Pulmonary artery endothelial cell (primary cell): Measurements from ENCODE around the gene PDZRN4. TPM values are rescaled to one million over a fixed set of nuclear protein-coding genes. Genes with fewer than 3 reads are reported as not detected.
"Not testable (repeated sequence)": the region's sequence is repeated elsewhere in the genome, so short reads cannot be mapped to it uniquely, and the experiment has no call there.

Source experiments
- DNase-seq: peaks from one replicate; pipeline ENCODE4 v3.0.0-alpha.2; 2011; ENCODE audit warnings: low read depth, low spot score
- total RNA-seq: library from RNA; depleted of rRNA; stranded (reverse); fragments of >200 nt; gene quantifications from 2 replicates; pipeline ENCODE4 v1.2.3, GENCODE V29; 2014

PDZRN4 gene
- not detected in 2 replicates for total RNA-seq

- no peak for DNase-seq
Measured at GRCh38 chr12:41188058-41188840, at the start of gene PDZRN4. Gene PDZRN4, plus strand, starts transcription at chr12:41188320.

- DNase-seq: no peak
Measured at GRCh38 chr12:41140117-41140516, 48.0 kb upstream of the PDZRN4 start.

GRCh38 chr12:41141104-41141503 is 47.0 kb upstream of the PDZRN4 start:
- DNase-seq: no peak

- DNase-seq: no peak
Measured at GRCh38 chr12:41142376-41142775, 45.7 kb upstream of the PDZRN4 start.

- no peak for DNase-seq
Measured at GRCh38 chr12:41151793-41152192, 36.3 kb upstream of the PDZRN4 start.

GRCh38 chr12:41162461-41162860 is 25.7 kb upstream of the PDZRN4 start:
- no peak for DNase-seq

- no peak for DNase-seq
Measured at GRCh38 chr12:41167701-41168100, 20.4 kb upstream of the PDZRN4 start.

GRCh38 chr12:41174602-41175001 is 13.5 kb upstream of the PDZRN4 start:
- DNase-seq: no peak

- DNase-seq: not testable (repeated sequence)
Measured at GRCh38 chr12:41179507-41179906, 8.6 kb upstream of the PDZRN4 start.

- no peak for DNase-seq
Measured at GRCh38 chr12:41184864-41185263, 3.3 kb upstream of the PDZRN4 start.

- no peak for DNase-seq
Measured at GRCh38 chr12:41186026-41186425, 2.1 kb upstream of the PDZRN4 start.

- no peak for DNase-seq
Measured at GRCh38 chr12:41188841-41189394, 798 bp downstream of the PDZRN4 start.

GRCh38 chr12:41189395-41190251 is 1.5 kb downstream of the PDZRN4 start:
- no peak for DNase-seq

GRCh38 chr12:41190338-41190737 is 2.2 kb downstream of the PDZRN4 start:
- DNase-seq: no peak

- not testable (repeated sequence) for DNase-seq
Measured at GRCh38 chr12:41191549-41191948, 3.4 kb downstream of the PDZRN4 start.

- no peak for DNase-seq
Measured at GRCh38 chr12:41193311-41193710, 5.2 kb downstream of the PDZRN4 start.

GRCh38 chr12:41202051-41202450 is 13.9 kb downstream of the PDZRN4 start:
- no peak for DNase-seq

- no peak for DNase-seq
Measured at GRCh38 chr12:41205070-41205709, 17.1 kb downstream of the PDZRN4 start.

GRCh38 chr12:41206298-41206697 is 18.2 kb downstream of the PDZRN4 start:
- DNase-seq: no peak

GRCh38 chr12:41211448-41211847 is 23.3 kb downstream of the PDZRN4 start:
- DNase-seq: no peak

GRCh38 chr12:41212625-41213024 is 24.5 kb downstream of the PDZRN4 start:
- DNase-seq: no peak

GRCh38 chr12:41213107-41213506 is 25.0 kb downstream of the PDZRN4 start:
- DNase-seq: no peak
